Activated T-helper 1 cell treated with anti-CD3 and anti-CD28 coated beads, Interleukin-12 subunit alpha, Interleukin-12 subunit beta, Interleukin-2, Interleukin-4 antibody, amounts not matched to agents 30 ng/mL and 10 ng/mL and 1 ng/mL, durations not matched to agents 14 hours and 24 hours and 36 hours (primary cell): ENCODE results near the gene BLID. TPM values are rescaled to one million over a fixed set of nuclear protein-coding genes. Genes with fewer than 3 reads are reported as not detected.

Experiments used
- DNase-seq: peaks from one replicate; pipeline ENCODE4 v3.0.0; 2021; ENCODE audit warnings: low spot score
- H3K27ac Mint-ChIP-seq: one replicate; pipeline ENCODE4 v1.8.0; 2021; ENCODE audit warnings: mild to moderate bottlenecking, mixed read lengths
- H3K27me3 Mint-ChIP-seq: one replicate; pipeline ENCODE4 v1.8.0; 2022; ENCODE audit warnings: mild to moderate bottlenecking, moderate library complexity, mixed read lengths; ENCODE audit not compliant: insufficient read depth
- H3K36me3 Mint-ChIP-seq: one replicate; pipeline ENCODE4 v1.8.0; 2021; ENCODE audit warnings: low read depth, mixed read lengths
- H3K4me1 Mint-ChIP-seq: one replicate; pipeline ENCODE4 v1.8.0; 2021; ENCODE audit warnings: low read depth, mixed read lengths
- H3K4me3 Mint-ChIP-seq: one replicate; pipeline ENCODE4 v1.8.0; 2021; ENCODE audit warnings: mild to moderate bottlenecking, moderate library complexity, mixed read lengths
- H3K9me3 Mint-ChIP-seq: one replicate; pipeline ENCODE4 v1.8.0; 2021; ENCODE audit warnings: mixed read lengths
- intact Hi-C: fragments of 100-400 bp; cut with micrococcal nuclease; formaldehyde crosslinking; loops from one replicate; pipeline ENCODE4 v1.15.1; 2024
- total RNA-seq: library from RNA; stranded (reverse); gene quantifications from 2 replicates; pipeline ENCODE4 v1.2.3, GENCODE V29; 2022

Gene BLID
- total RNA-seq, 1 donor from 2014 or later: not detected

DNA sequence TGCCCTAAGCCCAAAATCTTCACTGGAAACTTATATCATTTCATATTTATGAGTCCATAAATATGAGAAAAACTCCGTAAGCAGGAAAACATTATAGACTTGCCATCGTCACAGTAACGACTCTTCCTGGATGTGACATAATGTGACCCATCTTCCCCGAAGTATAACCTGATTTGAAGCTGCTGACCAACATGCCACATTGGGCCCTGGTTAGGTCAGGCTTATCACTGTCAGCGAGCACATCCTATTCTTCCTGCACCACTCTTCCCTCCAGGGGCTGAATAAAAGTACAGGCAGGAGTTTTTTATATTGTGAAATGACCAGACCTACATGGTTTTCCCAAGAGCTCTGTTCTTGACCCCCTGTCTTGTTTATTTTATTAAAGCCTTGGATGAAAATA lies 12.1 kb upstream of the BLID start:
- Mint-ChIP-seq H3K4me3 (no peak overlapping the region), H3K27me3 (peaks cover 3% of the 10 kb centered on the region), H3K27ac (no peak overlapping the region), H3K9me3 (no peaks in the 10 kb centered on the region), H3K36me3 (no peaks in the 10 kb centered on the region), H3K4me1 (no peaks in the 10 kb centered on the region)
- intact Hi-C loops: no loop called here
- no peak for DNase-seq

DNA sequence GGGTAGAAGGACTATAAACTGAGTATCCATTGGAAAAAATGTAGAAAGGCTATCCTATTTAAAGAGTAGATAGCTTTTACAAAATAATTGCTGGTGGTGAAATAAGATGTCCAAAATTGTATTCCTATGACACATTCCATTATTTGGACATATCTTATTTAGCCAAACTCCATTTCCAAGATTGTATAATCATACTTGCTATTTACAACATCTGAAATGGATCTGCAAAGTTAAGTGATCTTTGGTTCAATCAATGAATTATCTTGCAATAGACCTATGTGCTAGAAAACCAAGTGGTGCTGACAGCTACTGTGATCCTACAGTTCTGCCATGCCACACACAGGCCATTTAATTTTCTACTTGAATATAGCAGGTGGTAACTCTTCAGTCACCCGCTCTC lies 11.0 kb upstream of the BLID start:
- H3K27ac Mint-ChIP-seq: no peak overlapping the region
- intact Hi-C loops: no loop called here
- no peak overlapping the region for H3K4me3 Mint-ChIP-seq
- H3K4me1 Mint-ChIP-seq: no peaks in the 10 kb centered on the region
- no peak for DNase-seq
- H3K27me3 Mint-ChIP-seq: peaks cover 3% of the 10 kb centered on the region
- no peaks in the 10 kb centered on the region for H3K9me3 Mint-ChIP-seq
- H3K36me3 Mint-ChIP-seq: no peaks in the 10 kb centered on the region

DNA sequence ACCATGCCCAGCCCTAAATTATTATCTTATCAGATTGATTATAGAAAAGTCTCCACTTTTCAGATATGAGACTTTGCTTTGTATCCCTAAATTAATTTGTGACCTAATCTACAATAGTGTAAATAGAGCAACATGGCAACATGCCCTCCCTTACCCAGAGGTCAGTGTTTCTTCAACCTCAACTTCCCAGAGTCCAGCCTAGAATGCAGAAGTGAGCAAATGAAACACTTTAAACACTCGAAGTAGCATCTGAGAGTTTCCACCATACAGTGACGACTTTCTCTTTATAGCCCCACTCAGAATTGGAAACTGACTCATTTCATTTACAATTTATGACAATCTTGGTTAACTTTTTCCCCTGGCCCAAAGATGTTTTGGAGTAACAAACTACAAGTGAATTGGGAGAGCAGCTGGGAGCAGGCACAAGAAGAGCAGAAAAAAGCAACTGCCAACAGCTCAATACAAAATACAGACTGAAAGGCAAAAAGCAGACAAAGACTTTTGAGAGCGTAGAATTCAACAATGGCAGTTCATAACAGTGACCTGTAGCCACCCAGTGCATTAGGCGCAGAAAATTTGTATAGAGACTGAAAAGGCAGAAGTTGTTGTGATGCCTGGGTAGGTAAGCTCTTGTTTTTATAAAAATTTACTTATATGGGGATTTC lies 10.1 kb upstream of the BLID start:
- Mint-ChIP-seq H3K9me3 (no peaks in the 10 kb centered on the region), H3K4me1 (no peaks in the 10 kb centered on the region), H3K36me3 (no peaks in the 10 kb centered on the region), H3K27ac (no peak overlapping the region), H3K27me3 (peaks cover 3% of the 10 kb centered on the region), H3K4me3 (no peak overlapping the region)
- intact Hi-C loops: no loop called here
- DNase-seq: no peak

DNA sequence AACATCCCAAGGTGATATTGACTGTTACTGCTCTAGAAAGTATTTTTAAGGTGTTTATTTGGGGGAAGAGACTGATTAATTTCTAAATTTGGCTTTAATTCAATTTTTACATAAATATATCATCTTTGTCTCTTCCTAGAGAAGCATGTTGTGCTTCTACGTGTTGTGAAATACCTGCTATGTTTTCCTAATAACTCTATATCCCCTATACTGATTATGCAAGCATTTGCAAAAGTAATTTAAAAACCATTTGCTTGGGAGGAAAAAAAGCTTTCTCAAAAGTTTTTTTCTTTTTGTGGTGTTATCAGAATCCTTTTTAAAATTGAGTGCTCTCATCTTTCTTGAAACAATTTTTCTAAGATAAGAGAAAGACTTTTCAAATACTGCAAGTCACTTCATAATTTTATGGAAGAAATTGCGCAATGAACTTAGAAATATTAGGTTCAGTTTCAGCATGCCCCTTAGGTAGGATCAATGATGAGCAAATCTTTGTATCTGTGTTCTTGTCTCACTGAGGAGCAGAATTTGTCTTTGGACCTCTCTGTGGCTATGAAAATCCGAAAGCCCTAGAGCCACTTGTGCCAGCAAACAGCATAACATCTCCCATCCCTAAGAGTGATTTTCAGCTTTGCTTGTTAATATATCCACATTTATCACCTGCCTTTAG lies 7.4 kb upstream of the BLID start:
- H3K4me1 Mint-ChIP-seq: no peaks in the 10 kb centered on the region
- H3K27me3 Mint-ChIP-seq: peaks cover 3% of the 10 kb centered on the region
- no peaks in the 10 kb centered on the region for H3K9me3 Mint-ChIP-seq
- H3K27ac Mint-ChIP-seq: no peak overlapping the region
- DNase-seq: no peak
- no peak overlapping the region for H3K4me3 Mint-ChIP-seq
- intact Hi-C loops: no loop called here
- H3K36me3 Mint-ChIP-seq: no peaks in the 10 kb centered on the region

DNA sequence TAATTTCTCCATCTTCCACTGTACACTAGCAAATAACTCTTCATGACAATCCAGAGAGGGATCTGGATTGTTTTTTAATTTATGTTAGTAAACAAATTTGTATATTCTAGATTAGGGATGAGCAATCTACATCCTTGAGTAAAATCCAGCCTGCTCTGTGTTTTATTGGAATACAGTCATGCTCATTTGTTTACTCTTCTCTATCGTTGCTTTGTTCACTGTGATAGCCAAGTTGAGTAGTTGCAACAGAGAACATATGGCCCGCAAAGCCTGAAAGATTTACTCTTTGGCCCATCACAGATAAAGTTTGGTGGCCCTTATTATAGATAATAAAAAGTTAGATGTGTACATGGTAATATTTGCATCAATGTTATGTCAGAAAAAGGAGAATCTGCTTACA lies 6.2 kb upstream of the BLID start:
- H3K27me3 Mint-ChIP-seq: peaks cover 3% of the 10 kb centered on the region
- DNase-seq: no peak
- H3K36me3 Mint-ChIP-seq: no peaks in the 10 kb centered on the region
- intact Hi-C loops: no loop called here
- no peaks in the 10 kb centered on the region for H3K4me1 Mint-ChIP-seq
- H3K9me3 Mint-ChIP-seq: no peaks in the 10 kb centered on the region
- H3K27ac Mint-ChIP-seq: no peak overlapping the region
- H3K4me3 Mint-ChIP-seq: no peak overlapping the region

DNA sequence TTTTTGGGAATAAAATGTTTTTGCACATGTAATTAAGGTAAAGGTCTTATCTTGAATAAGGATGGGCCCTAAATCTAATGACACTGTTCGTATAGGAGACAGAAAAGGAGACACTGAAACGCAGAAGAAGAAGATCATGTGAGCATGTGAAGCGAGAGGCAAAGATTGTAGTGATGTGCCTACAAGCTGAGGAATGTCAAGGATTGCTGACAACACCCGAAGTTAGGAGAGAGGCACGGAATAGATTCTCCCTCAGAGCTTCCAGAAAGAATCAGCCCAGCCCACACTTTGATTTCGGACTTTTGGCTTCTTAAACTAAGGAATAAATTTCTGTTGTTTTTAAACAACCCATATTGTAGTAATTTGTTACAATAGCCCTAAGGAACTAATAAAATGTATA lies 4.1 kb upstream of the BLID start:
- intact Hi-C loops: no loop called here
- no peaks in the 10 kb centered on the region for H3K4me1 Mint-ChIP-seq
- DNase-seq: no peak
- H3K27ac Mint-ChIP-seq: no peak overlapping the region
- H3K27me3 Mint-ChIP-seq: no peaks in the 10 kb centered on the region
- H3K4me3 Mint-ChIP-seq: no peak overlapping the region
- H3K36me3 Mint-ChIP-seq: no peaks in the 10 kb centered on the region
- no peaks in the 10 kb centered on the region for H3K9me3 Mint-ChIP-seq

DNA sequence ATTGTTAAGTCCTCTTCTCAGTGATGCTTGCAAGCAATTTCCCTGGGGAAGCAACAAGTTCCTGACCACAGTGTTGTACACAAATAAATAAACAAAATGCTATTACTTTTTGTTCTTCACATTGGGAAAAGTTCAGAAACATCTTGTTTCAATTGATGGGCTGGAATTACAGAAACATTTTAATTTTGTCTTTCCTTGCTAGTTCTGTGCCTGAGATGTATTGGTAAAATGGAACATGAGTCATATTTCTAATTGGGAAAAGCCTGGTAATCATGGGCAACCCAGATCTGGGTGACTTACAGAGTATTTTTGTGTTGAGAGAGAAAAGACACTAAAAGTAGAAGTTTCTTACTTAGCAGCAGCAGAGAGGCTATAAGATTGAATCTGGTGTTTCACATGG lies 576 bp upstream of the BLID start:
- intact Hi-C loops: no loop called here
- no peaks in the 10 kb centered on the region for H3K9me3 Mint-ChIP-seq
- no peaks in the 10 kb centered on the region for H3K4me1 Mint-ChIP-seq
- DNase-seq: no peak
- no peak overlapping the region for H3K4me3 Mint-ChIP-seq
- no peak overlapping the region for H3K27ac Mint-ChIP-seq
- no peaks in the 10 kb centered on the region for H3K27me3 Mint-ChIP-seq
- H3K36me3 Mint-ChIP-seq: no peaks in the 10 kb centered on the region

DNA sequence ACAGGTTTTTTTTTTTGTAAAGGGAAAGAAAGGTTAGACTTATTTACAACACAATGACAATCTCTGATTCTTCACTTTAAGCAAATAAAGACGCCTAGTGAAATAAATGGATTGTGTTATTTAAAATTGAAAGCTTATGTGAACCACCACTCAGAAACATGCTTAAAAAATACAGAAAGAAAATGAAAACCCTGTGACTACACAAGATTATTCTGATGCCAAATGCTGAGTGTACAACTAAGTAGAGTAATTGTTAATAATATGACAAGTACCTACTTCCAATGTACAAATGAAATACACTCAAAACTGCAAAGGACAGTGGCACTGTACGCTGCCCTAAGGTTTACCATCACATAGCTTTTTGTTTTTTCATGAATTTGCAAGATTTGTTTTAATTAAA lies 1.0 kb downstream of the BLID start:
- no peak for DNase-seq
- Mint-ChIP-seq H3K9me3 (no peaks in the 10 kb centered on the region), H3K27me3 (no peaks in the 10 kb centered on the region), H3K27ac (no peak overlapping the region), H3K4me1 (no peaks in the 10 kb centered on the region), H3K36me3 (no peaks in the 10 kb centered on the region), H3K4me3 (no peak overlapping the region)
- intact Hi-C loops: loop anchor here (5.0 kb wide), 1 partner anchor 458 kb away; no protein-coding TSS in a partner anchor

DNA sequence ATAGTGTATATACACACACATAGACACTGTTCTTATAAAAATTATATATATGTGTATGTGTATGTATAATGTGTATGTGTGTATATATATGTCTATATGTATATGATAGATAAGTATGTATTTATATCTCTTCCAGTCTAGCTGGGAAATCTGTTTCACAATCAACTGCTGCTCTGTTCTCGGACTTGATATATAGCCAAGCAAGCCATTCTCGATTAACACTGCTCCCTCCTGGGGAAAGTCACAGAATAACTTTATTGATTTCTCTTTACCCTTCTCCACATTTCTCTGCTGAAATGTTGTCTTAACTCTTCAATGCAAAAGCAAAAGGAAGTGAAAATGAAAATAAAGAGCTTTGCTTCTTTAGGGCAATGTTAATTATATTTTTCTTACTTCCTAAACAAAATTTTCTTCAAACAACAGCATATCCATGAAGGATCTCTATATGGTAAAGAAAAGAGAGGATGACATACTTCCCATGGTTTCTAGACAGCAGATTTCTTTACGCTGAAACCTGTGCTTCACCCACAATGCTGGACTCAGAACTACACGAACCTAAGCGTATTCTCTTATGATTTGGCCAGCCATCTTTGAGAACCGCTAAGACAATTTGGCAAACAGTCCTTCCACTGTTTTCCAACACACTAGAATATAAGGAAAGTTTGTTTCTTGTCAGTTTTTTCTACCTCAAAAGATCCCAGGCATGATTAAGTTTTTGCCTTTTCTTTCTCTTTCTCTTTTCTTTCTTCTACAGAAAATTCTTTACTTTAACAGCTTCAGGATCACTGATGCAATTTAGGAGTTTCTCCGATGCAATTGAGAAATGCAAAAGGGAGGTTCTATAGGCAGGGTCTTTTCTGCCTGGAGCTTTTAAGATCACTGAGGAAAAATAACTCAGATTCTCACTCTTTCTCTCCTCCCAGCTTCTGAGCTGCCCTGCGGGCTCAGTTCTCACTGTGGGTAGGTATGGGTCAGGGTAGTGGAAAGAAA lies 1.9 kb downstream of the BLID start:
- intact Hi-C loops: loop anchor here (5.0 kb wide), 1 partner anchor 457 kb away; no protein-coding TSS in a partner anchor
- H3K4me3 Mint-ChIP-seq: no peak overlapping the region
- no peaks in the 10 kb centered on the region for H3K9me3 Mint-ChIP-seq
- no peak overlapping the region for H3K27ac Mint-ChIP-seq
- H3K4me1 Mint-ChIP-seq: no peaks in the 10 kb centered on the region
- H3K36me3 Mint-ChIP-seq: no peaks in the 10 kb centered on the region
- no peak for DNase-seq
- H3K27me3 Mint-ChIP-seq: no peaks in the 10 kb centered on the region

DNA sequence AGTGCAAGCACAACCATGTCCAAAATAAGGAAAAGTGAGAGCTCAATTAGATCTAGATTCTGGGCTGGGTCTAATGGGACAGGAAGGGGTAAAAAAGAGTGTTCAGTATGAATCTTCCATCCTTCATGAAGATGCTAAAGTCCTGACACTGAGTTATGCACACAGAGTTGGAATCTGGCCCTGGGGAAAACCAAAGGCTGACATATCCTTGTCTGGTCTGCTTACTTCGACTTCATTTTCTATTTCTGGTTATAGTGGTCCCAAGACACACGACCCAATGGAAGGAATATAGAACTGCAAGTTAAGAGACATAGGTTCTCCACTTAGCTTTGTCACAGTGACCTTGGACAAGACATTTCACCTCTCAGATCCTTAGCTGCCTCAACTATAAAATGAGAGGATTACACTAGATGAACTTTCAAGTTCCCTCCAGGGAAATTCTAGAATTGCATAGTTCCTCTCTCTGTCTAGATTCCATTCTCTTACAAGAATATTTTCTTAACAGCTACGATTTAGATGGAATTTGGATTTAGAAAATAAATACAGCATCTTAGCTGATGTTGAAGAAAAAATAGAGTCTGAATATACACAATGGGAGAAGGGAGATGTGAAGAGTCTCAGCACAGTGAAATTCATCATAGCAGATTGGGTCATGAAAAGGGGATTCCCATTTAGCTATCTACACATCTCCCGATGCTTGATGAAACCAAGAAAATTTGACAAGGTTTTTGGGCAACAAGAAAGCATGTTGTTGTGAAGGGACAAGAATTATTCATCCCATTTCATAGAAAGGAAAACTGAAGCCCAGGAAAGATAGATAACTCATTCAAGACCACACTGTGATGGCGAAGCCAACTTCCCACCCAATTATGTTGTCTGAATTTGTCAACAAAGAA lies 3.3 kb downstream of the BLID start:
- no peak overlapping the region for H3K4me3 Mint-ChIP-seq
- intact Hi-C loops: loop anchor here (5.0 kb wide), 1 partner anchor 455 kb away; no protein-coding TSS in a partner anchor
- DNase-seq: no peak
- H3K27me3 Mint-ChIP-seq: no peaks in the 10 kb centered on the region
- no peaks in the 10 kb centered on the region for H3K9me3 Mint-ChIP-seq
- no peaks in the 10 kb centered on the region for H3K36me3 Mint-ChIP-seq
- no peak overlapping the region for H3K27ac Mint-ChIP-seq
- no peaks in the 10 kb centered on the region for H3K4me1 Mint-ChIP-seq

DNA sequence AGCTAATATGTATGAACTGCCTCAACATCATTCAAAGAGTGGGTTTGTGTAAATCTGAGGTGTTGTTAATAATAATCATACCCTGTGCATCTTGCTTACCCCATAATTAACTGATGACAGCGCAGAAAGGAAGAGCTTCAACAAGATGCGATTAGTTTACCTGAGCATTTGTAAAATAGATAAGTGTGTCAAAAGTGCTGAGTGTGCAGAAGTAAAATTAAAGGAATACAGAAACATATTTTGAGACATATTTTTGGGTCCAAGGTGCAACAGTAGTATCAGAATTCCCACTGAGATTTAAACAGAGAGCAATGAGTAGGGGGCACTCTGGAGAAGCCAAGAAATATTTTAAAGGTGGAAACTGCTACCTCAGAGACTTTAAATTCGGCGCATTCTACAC lies 6.1 kb downstream of the BLID start:
- DNase-seq: no peak
- H3K36me3 Mint-ChIP-seq: no peaks in the 10 kb centered on the region
- no peaks in the 10 kb centered on the region for H3K4me1 Mint-ChIP-seq
- H3K27ac Mint-ChIP-seq: no peak overlapping the region
- H3K27me3 Mint-ChIP-seq: peaks cover 3% of the 10 kb centered on the region
- H3K9me3 Mint-ChIP-seq: no peaks in the 10 kb centered on the region
- intact Hi-C loops: loop anchor here (5.0 kb wide), 1 partner anchor 453 kb away; no protein-coding TSS in a partner anchor
- no peak overlapping the region for H3K4me3 Mint-ChIP-seq

DNA sequence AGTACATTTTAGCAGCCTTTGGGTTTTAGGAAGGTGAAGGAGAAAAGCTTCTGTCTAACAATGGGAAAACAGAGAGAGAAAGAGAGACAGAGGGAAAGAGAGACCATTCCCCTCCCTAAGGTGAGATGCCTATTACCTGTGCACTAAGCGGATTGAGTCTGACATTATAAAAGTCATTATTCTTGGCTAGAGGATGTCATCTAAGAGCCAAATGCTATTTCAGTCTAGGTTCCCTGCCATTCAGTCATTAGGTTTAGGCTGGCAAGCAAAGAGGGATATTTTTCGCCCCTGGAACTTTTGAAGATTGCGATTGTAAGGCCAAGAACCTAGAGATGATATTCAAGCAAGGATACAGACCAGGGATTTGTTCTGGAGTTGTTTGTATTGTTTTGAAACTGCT lies 7.2 kb downstream of the BLID start:
- H3K36me3 Mint-ChIP-seq: no peaks in the 10 kb centered on the region
- intact Hi-C loops: no loop called here
- H3K27me3 Mint-ChIP-seq: peaks cover 3% of the 10 kb centered on the region
- no peak overlapping the region for H3K27ac Mint-ChIP-seq
- no peak overlapping the region for H3K4me3 Mint-ChIP-seq
- DNase-seq: no peak
- H3K4me1 Mint-ChIP-seq: no peaks in the 10 kb centered on the region
- H3K9me3 Mint-ChIP-seq: no peaks in the 10 kb centered on the region
